Neural cell (in vitro differentiated cells): ENCODE data around the gene PTH1R.

Experiments
- MXI1 ChIP-seq: fragments of 450-650 bp; conservative IDR thresholded peaks from 2 replicates; pipeline ENCODE4 v1.6.1; 2014; ENCODE audit warnings: antibody characterized with exemption, mild to moderate bottlenecking; ENCODE audit not compliant: poor library complexity, severe bottlenecking
- POLR2AphosphoS5 ChIP-seq: IDR thresholded peaks from 2 replicates; pipeline ENCODE4 v1.6.1; 2012
- RAD21 ChIP-seq: fragments of 450-650 bp; conservative IDR thresholded peaks from 2 replicates; pipeline ENCODE4 v1.6.1; 2014; ENCODE audit warnings: antibody characterized with exemption, mild to moderate bottlenecking, moderate library complexity
- REST ChIP-seq: IDR thresholded peaks from 2 replicates; pipeline ENCODE4 v1.6.1; 2012; ENCODE audit warnings: borderline replicate concordance
- SMC3 ChIP-seq: fragments of 450-650 bp; conservative IDR thresholded peaks from 2 replicates; pipeline ENCODE4 v1.6.1; 2014; ENCODE audit warnings: antibody characterized with exemption, mild to moderate bottlenecking, moderate library complexity; ENCODE audit not compliant: poor library complexity
- TF ChIP-seq, protein P1 (sequence below): fragments of 450-650 bp; IDR thresholded peaks from 2 replicates; pipeline ENCODE4 v1.5.1; 2014; ENCODE audit warnings: antibody characterized with exemption, mild to moderate bottlenecking, moderate library complexity; ENCODE audit not compliant: poor library complexity, severe bottlenecking

GRCh38 chr3:46942076-46942475 is 64.6 kb downstream of the PTH1R start:
- TF ChIP-seq, protein P1, sequence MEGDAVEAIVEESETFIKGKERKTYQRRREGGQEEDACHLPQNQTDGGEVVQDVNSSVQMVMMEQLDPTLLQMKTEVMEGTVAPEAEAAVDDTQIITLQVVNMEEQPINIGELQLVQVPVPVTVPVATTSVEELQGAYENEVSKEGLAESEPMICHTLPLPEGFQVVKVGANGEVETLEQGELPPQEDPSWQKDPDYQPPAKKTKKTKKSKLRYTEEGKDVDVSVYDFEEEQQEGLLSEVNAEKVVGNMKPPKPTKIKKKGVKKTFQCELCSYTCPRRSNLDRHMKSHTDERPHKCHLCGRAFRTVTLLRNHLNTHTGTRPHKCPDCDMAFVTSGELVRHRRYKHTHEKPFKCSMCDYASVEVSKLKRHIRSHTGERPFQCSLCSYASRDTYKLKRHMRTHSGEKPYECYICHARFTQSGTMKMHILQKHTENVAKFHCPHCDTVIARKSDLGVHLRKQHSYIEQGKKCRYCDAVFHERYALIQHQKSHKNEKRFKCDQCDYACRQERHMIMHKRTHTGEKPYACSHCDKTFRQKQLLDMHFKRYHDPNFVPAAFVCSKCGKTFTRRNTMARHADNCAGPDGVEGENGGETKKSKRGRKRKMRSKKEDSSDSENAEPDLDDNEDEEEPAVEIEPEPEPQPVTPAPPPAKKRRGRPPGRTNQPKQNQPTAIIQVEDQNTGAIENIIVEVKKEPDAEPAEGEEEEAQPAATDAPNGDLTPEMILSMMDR: no peak
- TF ChIP-seq SMC3: no peak
- no peak for TF ChIP-seq RAD21
- no peak for TF ChIP-seq REST
- no peak for TF ChIP-seq MXI1
- no peak for TF ChIP-seq POLR2AphosphoS5
